G401 (cell line): ENCODE data around the gene CIB4. TPM values are rescaled to one million over a fixed set of nuclear protein-coding genes. Genes with fewer than 3 reads are reported as not detected.

ENCODE experiments used
- DNase-seq: peaks from one replicate; pipeline ENCODE4 v3.0.0-alpha.2; 2015; ENCODE audit warnings: low spot score
- in situ Hi-C: cut with HindIII; loops from 2 replicates; pipeline ENCODE4 v1.10.0; 2016; ENCODE audit warnings: low sequenced_read_pairs, mixed read lengths
- total RNA-seq: library from RNA; depleted of rRNA; stranded (reverse); fragments of >200 nt; shearing (Covaris generic); gene quantifications from 2 replicates; pipeline ENCODE4 v1.2.3, GENCODE V29; 2014; rRNA removed

The CIB4 gene
- total RNA-seq, 1 experiment from 2014 or later: not detected

- in situ Hi-C loops: no loop called here
- DNase-seq: no peak
These were observed 99.6 kb downstream of the CIB4 start for GRCh38 chr2:26541401-26542193.

DNA sequence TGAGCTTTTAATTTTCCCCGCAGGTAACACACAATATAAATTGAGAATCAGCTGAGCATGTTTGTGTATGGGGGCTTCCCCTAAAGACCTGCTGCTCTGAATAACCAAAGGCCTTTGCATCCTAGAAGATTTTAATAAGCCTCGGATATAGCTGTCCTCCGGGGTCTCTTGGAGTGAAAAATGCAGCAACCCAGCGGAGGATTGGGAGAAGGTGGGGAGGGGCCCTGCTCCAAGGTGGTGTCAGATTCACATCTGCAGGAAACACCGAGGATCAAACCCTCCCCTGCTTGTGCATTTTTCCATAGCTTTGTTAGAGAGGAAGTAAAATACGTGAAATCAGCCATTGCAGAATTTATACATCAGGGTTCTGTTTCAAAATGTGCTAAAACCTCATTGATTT lies 100.2 kb downstream of the CIB4 start:
- in situ Hi-C loops: no loop called here
- DNase-seq: no peak

GRCh38 chr2:26540306-26540705 lies 100.9 kb downstream of the CIB4 start:
- in situ Hi-C loops: no loop called here
- DNase-seq: no peak

- in situ Hi-C loops: no loop called here
- DNase-seq: no peak
These were observed 103.2 kb downstream of the CIB4 start for GRCh38 chr2:26537826-26538475.

GRCh38 chr2:26537069-26537825 lies 103.9 kb downstream of the CIB4 start:
- no peak for DNase-seq
- in situ Hi-C loops: no loop called here

- DNase-seq: no peak
- in situ Hi-C loops: no loop called here
These were observed 104.6 kb downstream of the CIB4 start for GRCh38 chr2:26536371-26537068.

GRCh38 chr2:26535663-26536275 lies 105.4 kb downstream of the CIB4 start:
- DNase-seq: no peak
- in situ Hi-C loops: no loop called here

GRCh38 chr2:26534865-26535662 lies 106.1 kb downstream of the CIB4 start:
- in situ Hi-C loops: no loop called here
- DNase-seq: no peak

- in situ Hi-C loops: no loop called here
- DNase-seq: no peak
These were observed 106.9 kb downstream of the CIB4 start for GRCh38 chr2:26534098-26534864.

GRCh38 chr2:26533661-26534060 lies 107.5 kb downstream of the CIB4 start:
- in situ Hi-C loops: no loop called here
- peak; percentile 21 for DNase-seq

- in situ Hi-C loops: no loop called here
- DNase-seq: peak; percentile 87
These were observed 108.6 kb downstream of the CIB4 start for GRCh38 chr2:26532301-26533250.

Other genes starting within 250 kb of the CIB4 start
- not detected in 2 replicates for gene DRC1, start 239.4 kb downstream of the CIB4 start, total RNA-seq
- 0.49 and 9.3 TPM in 2 replicates for gene OTOF, start 163.2 kb downstream of the CIB4 start, total RNA-seq
- not detected in 2 replicates for gene KCNK3, start 51.4 kb upstream of the CIB4 start, total RNA-seq
- gene SLC35F6, start 122.9 kb upstream of the CIB4 start, total RNA-seq: 15.8 and 27.5 TPM in 2 replicates
- gene CENPA, start 144.7 kb upstream of the CIB4 start, total RNA-seq: 42.0 and 59.8 TPM in 2 replicates
- gene DPYSL5, start 206.8 kb upstream of the CIB4 start, total RNA-seq: 4.4 and 4.8 TPM in 2 replicates